Right forelimb (tissue), 1 donor: Measurements from ENCODE around the gene ALOX5AP.

Source experiments
- DNase-seq: peaks from one replicate; pipeline ENCODE4 v3.0.0-alpha.2; 2018

Gene ALOX5AP

GRCh38 chr13:30735025-30735871 lies at the start of gene ALOX5AP:
Gene ALOX5AP (plus strand): TSS chr13:30735543. CDS start chr13:30735606, 63 bp downstream.
- DNase-seq = no peak

DNA sequence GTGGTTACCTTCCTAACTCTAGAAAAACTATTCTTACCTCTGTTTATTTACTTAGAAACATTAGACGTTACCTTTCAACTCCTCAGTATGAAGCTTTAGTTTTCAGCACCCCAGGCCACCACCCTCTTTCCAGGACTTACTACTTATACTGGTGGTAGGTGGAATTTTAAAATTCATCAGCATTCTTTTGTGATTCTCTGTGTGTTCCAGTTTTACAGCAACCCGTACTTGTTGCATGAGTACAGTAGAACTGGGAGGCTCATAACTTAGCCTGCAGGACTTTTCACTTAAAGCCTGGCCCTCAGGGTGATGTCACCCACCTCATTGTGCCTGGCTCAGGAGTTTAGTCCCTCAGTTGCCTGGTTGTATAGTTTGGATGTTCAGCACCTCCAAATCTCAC lies 49.4 kb upstream of the ALOX5AP start:
- no peak for DNase-seq

DNA sequence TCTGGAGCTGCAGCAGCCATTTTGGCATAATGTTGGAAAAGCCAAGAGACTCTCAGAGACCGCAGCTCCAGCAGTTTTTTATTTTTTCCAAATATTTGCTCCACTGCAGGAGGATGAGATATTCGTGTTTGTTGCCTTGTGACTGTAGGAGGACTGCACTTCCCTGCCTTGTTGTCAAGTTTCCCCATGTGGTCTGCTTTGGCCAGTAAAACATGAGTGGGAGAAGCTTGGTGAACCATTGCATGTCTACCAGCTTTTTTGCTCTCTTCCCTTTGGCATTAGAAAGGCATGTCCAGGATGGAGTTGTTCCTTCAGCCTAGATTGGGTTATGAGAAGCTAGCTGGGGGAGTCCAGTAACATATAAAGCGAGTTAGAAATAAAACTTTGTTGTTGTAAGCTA lies 47.7 kb upstream of the ALOX5AP start:
- no peak for DNase-seq

DNA sequence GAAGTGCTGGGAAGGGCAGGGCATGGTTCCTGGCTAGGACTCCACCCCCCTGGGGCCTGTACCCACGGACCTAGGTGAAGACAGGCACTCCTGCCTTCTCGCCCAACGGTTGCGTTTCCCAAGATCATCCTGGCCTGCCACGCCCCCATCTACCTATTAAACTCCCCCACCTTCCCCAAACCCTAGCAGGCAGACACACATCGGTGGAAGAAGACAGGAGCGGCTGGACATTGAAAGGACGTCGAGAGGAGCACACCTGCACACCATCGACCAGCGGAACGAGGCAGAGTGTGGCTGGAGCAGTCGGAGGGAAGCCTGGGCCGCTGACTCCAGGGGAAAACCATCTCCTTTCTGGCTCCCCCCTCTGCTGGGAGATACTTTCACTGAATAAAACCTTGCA lies 45.6 kb upstream of the ALOX5AP start:
- no peak for DNase-seq

- peak; percentile 77 for DNase-seq
These were observed 44.8 kb upstream of the ALOX5AP start for GRCh38 chr13:30690282-30691188.

DNA sequence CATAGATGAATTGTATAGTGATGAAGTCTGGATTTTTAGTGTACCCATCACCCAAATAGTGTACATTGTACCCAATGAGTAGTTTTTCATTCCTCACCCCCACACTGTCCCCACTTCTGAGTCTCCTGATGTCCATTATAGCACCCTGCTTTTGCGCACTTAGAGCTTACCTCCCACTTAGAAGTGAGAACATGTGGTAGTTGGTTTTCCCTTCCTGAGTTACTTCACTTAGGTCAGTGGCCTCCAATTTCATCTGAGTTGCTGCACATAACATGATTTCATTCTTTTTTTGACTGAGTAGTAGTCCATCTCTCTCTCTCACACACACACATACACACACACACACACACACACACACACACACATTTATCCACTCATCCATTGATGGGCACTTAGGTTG lies 43.2 kb upstream of the ALOX5AP start:
- DNase-seq = no peak

DNA sequence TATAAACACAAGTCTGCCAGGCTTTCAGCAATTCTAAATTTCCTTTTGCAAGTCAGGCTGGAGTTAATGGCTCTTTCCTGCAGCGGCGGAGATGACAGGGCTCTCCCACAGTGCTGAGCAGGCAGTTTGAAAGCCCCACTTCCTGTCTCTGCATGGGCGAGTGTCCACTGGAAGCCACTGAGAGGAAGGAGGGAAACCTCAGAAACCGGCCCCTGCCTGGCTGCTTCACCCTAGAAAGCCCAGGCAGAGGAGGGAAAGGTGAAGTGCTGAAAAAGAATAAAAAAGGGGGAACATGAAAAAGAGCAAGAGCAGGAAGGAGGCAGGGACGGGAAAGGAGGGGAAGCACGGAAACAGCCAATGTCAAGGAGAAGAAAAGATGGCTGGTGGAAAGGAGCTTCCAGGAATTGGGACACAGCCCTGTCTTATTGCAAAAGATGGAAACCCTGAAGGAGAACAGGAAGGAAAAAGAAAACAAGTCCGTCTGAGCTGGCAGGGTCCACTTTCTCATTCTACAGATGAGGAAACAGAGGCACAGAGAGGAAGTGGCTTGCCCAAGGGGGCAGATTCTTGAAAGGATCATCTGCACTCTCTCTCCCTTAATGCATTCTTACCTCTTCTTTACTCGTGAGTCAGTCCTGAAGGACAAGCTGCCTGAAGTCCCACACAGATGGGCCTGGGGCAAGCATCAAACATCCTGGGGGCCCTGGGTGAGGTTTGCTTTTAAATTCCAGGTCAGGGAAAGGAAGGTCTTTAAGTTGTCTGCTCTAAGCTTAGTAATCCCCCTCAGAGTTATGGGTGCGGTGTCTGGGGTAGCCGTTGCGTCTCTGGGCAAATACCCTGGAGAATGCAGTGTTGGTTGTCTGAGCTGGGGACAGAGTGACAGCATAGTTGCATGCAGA lies 38.8 kb upstream of the ALOX5AP start:
- DNase-seq = peak; percentile 59

- DNase-seq = no peak
These were observed 38.0 kb upstream of the ALOX5AP start for GRCh38 chr13:30697177-30697953.

DNA sequence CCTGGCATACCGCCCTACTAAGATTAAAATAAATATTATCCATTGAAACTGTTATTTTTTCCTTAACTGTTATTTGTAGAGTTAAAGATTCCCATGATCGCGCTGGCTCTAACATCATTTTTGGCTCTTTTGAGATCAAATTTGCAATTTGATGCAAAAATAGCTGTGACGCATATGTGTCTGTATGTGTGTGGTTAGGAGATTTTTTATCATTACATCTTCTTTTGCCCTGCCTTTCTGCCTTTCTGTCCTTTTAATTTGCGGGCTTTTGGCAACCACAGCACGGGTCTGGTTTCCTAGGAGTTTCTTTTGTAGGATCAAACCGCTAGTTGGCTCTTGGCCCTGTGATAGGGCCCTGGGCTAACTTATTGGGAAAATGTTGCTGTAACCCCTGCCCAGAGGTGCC lies 37.3 kb upstream of the ALOX5AP start:
- DNase-seq = peak; percentile 58

DNA sequence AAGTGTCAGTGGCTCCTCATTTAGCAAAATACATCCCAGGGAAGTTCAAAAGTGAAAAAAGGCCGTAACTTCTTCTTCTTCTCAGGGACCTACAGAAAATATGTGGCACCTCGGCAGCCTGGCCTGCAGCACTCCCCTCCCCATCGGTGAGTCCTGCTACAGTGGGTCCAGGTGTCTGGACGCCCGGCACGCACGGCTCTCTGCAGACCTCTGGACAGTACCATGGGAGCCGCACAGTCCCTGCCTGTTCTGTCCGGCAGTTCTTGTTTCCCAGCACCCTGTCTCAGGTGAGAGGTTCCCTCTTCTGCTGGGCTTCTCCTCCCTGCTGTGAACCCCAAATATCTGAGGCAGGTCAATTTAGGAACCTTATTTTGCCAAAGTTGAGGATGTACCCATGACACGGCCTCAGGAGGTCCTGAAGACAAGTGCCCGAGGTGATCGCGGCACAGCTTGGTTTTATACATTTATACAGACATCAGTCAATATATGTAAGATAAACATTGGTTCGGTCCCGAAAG lies 36.8 kb upstream of the ALOX5AP start:
- no peak for DNase-seq

DNA sequence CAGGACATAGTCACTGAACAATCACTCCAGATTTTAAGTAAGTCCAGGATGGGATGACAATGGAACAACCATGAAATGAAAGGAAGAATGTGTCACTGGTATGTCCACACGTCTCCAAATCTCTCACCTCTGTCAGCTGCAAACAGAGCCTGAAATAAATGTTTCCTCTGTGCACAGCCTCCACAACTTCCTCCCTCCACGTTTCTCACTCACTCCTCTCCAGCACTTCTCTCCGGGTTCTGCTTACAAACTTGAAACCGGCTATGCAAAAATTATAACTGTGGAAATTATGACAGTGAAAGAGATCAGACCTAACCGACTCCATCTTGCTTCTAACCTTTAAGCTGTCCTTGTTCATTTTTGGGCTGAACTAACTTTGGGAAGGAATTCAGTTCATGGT lies 35.0 kb upstream of the ALOX5AP start:
- DNase-seq = no peak

DNA sequence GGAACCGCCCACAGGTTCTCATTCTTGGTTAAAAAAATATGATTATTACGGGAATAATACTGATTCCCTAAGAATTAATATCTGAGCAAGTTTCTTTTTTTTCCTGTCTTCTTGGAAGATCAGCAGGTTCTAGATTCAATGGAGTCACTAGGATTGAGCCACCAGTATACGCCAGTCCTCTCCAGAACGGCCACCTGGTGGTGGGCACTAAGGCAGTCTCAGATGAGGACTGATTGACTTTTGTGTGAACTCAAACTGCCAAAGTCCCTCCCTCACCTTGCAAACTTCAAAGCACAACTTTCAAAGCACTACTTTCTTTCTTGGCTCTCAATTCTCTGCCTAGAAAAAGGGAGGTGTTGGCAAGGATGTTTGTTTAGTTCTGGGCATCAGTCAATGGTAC lies 33.3 kb upstream of the ALOX5AP start:
- DNase-seq = no peak

DNA sequence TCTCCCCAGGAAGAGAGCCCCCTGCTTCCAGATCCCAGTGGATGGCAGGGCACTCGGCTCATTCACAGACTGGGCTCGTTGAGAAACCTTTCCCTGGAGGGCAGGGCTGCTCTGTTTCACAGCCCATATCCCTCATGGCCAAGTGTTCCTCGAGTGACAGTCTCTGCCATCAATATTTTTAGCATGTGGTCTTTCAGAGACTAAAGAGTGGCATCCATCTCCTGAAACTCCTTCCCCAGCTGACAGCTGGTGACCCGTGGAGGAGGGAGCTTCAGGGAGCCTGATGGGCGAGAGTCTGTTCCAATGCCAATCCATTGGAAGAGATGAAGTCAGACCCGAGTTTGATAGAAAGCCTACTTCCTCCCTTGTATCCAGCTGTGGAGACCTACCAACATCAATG lies 30.7 kb upstream of the ALOX5AP start:
- no peak for DNase-seq

GRCh38 chr13:30705680-30706079 lies 29.7 kb upstream of the ALOX5AP start:
- DNase-seq = no peak

DNA sequence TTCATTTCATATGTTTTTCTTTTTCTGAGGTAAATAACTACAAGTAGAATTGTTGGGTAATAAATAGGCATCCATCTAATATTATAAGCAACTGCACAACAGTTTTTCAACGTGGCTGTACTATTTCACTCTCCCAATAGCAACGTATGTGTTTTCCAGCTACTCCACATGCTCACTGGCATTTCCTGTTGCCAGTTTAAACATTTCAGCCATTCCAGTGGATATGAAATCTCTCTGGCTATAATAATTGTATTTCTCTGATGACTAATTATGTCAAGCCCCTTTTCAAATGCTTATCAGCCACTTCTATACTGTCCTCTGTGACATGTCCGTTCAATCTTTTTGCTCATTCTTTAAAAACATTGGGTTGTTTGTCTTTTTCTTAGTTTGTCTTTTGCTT lies 26.8 kb upstream of the ALOX5AP start:
- no peak for DNase-seq

DNA sequence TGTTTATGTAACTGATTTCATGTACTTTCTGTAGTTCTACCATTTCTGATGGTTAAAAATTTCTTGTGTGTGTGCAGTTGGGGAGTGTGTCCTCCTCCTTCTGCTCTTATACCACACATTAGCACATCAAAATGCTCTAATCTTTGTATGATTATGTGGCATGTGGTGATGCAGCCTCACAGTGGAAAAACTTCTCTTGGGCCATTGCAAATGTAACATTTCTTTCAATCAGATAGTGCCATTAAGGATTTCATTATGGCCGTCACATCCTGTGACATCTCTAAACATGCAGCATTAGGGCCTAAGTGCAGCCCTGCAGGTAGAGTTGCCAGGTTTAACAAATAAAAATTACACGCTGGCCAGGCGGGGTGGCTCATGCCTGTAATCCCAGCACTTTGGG lies 24.9 kb upstream of the ALOX5AP start:
- no peak for DNase-seq

- no peak for DNase-seq
These were observed 24.0 kb upstream of the ALOX5AP start for GRCh38 chr13:30711375-30711774.

- DNase-seq = no peak
These were observed 23.5 kb upstream of the ALOX5AP start for GRCh38 chr13:30711837-30712236.

GRCh38 chr13:30712536-30713532 lies 22.5 kb upstream of the ALOX5AP start:
- no peak for DNase-seq

DNA sequence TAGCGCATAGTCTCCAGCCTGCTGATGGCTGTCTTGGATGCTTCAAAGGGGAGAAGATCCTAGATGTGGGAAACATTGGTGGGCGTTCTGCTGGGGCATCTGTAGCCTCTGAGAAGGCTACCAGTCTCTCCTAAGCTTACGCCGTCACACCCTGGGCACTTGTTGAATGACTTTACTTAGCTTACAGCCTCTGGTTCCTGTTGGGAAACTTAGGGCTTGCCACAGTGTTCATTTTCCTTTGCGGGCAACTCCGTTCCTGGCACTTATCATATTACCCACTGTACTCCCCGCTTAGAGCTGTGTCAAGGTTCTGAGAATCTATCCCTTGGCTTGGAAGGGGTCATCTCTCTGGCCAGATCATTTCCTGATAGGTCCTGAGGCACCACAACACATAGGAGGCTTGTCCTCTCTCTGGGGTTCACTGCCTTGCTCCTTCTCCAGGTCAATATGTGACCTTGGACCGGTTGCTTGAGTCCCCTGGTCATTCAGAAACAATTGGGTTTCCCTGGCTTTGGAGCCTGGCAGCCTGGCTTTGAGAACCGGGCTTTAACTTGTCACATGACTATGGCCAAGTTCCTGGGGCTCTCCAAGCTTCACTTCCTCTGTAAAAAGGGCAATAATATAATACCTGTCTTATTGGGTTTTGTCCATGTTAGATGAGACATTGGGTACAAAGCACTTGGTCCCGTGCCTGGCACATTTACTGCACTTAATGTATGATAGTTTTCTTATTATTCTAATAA lies 20.5 kb upstream of the ALOX5AP start:
- DNase-seq = no peak
